Skeletal muscle tissue (tissue), 4 donors: ENCODE data around the gene LDLRAD3. TPM values are rescaled to one million over a fixed set of nuclear protein-coding genes. Genes with fewer than 3 reads are reported as not detected.

Experiments used
- H3K27ac ChIP-seq: one replicate; pipeline ENCODE4 v1.7.0; 2013; ENCODE audit warnings: mild to moderate bottlenecking, low read depth, low read length, inconsistent platforms
- H3K27me3 ChIP-seq, 3 donors: one replicate each; pipeline ENCODE4 v1.7.0; 2013; ENCODE audit warnings: low read length in 3 of 3; ENCODE audit not compliant: control insufficient read depth in 3 of 3, insufficient read depth in 3 of 3
- H3K36me3 ChIP-seq, 3 donors: one replicate each; pipeline ENCODE4 v1.7.0; 2013; ENCODE audit warnings: low read length in 3 of 3; ENCODE audit not compliant: control insufficient read depth in 3 of 3, insufficient read depth in 3 of 3
- H3K4me1 ChIP-seq, 3 donors: one replicate each; pipeline ENCODE4 v1.7.0; 2013; ENCODE audit warnings: low read length in 3 of 3, mild to moderate bottlenecking in 3 of 3; ENCODE audit not compliant: control insufficient read depth in 3 of 3, insufficient read depth in 3 of 3
- H3K4me3 ChIP-seq, 3 donors: one replicate each; pipeline ENCODE4 v1.7.0; 2013; ENCODE audit warnings: low read length in 3 of 3
- H3K9ac ChIP-seq, 3 donors: one replicate each; pipeline ENCODE4 v1.7.0; 2013; ENCODE audit warnings: low read length in 3 of 3, mild to moderate bottlenecking in 3 of 3, moderate library complexity in 2 of 3, low read depth in 1 of 3
- H3K9me3 ChIP-seq, 3 donors: one replicate each; pipeline ENCODE4 v1.7.0; 2013; ENCODE audit warnings: low read length in 3 of 3; ENCODE audit not compliant: control insufficient read depth in 3 of 3
- total RNA-seq: library from RNA; depleted of rRNA; stranded (reverse); fragments of >200 nt; gene quantifications from one replicate; pipeline ENCODE4 v1.2.3, GENCODE V29; 2014
- donor health status: Osteomylitis.

The LDLRAD3 gene
- total RNA-seq, 1 donor from 2014 or later, result 39.1 TPM

DNA sequence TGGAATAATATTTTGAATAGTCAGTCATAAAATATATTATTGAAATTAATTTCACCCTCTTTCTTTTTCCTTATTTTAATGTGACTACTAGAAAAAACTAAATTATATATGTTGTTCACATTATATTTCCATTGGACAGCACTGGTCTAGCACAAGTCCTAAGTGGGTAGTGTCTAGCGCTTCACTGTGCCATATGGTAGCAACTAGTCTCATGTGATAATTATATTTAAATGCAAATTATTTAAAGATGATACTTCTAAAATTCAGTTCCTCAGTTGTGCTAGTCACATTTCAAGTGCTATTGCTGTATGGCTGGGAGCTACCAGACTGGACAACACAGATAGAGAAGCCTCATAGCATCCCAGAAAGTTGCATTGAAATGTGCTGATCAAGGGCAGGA lies 19.1 kb upstream of the LDLRAD3 start:
- H3K27me3 ChIP-seq, result no peaks in the 10 kb centered on the region
- no peak overlapping the region for H3K27ac ChIP-seq
- H3K9ac ChIP-seq, result no peak overlapping the region
- no peak overlapping the region for H3K4me3 ChIP-seq
- no peaks in the 10 kb centered on the region for H3K36me3 ChIP-seq
- no peaks in the 10 kb centered on the region for H3K9me3 ChIP-seq
- peaks cover 0 to 10% (median 3%) of the 10 kb centered on the region in 3 donors for H3K4me1 ChIP-seq

DNA sequence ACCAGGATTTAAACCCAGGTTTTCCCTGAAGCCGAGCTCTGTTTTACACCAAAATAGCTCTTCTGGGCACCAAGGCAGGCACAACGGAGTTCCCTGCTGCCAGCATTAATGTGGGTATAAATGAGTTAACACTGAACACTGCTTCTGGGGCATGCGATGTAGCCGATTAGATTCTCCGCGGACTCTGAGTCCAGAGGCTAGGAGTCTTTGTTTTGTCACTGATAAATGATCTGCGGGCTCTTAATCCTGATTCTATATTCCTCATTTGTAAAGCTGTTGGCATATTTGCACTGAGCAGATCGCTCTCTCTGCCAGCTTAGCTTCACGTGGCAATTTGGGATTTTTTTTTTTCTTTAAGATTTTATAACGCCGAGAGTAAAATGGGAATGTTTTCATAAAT lies 16.8 kb upstream of the LDLRAD3 start:
- no peaks in the 10 kb centered on the region for H3K36me3 ChIP-seq
- H3K27ac ChIP-seq, result no peak overlapping the region
- no peaks in the 10 kb centered on the region for H3K27me3 ChIP-seq
- no peaks in the 10 kb centered on the region for H3K9me3 ChIP-seq
- no peak overlapping the region for H3K4me3 ChIP-seq
- peaks cover 0 to 10% (median 3%) of the 10 kb centered on the region in 3 donors for H3K4me1 ChIP-seq
- no peak overlapping the region for H3K9ac ChIP-seq

DNA sequence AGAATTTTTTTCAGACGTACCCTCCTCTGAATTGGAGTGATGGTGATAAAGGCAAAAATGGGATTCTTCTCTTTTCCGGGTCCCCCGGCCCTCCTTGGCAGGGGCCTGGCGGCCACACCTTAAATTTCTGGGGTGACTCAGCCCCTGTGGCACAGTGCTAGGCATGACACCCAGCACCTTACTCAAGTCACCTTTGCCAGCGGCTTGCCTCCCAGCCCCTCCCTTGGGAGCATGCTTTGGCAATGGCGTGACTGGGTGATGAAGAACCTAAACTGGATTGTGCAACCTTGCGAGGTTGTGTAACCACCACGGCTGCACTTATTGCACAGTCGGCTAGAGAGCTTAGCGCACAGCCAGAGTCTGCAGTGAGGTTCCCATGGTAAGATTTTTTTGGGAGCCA lies 16.2 kb upstream of the LDLRAD3 start:
- H3K4me1 ChIP-seq, result peaks cover 0 to 10% (median 3%) of the 10 kb centered on the region in 3 donors
- no peaks in the 10 kb centered on the region for H3K36me3 ChIP-seq
- no peak overlapping the region for H3K9ac ChIP-seq
- H3K27me3 ChIP-seq, result no peaks in the 10 kb centered on the region
- H3K4me3 ChIP-seq, result no peak overlapping the region
- no peak overlapping the region for H3K27ac ChIP-seq
- no peaks in the 10 kb centered on the region for H3K9me3 ChIP-seq

DNA sequence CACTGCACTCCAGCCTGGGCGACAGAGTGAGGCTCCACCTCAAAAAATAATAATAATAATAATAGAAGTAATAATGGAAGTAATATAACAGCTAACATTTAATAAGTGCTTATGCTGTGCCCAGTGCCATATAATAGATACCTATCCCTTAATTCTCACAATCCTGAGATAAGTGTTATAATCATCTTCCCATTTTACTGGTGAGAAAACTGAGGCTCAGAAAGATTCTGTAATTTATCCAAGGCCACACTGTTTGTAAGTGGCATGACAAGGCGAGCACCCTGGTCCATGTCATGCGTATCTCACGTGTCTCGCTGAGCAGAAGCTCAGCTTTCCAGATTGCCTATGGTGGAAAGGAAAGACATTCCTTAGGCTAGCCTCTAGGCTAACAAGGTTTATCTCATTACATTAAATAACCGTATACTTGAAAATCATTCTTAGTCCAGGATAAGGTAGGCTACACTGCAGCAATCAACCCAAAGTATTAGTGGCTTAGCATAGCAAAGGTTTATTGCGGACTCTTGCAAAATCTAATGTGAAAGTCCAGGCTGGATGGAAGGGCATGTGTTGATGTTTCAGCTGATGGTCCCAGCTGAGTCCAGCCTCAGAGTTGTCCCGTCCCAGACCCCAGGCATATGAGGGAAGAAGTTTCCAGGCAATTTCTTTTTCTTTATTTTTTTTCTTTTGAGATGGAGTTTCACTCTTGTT lies 15.0 kb upstream of the LDLRAD3 start:
- no peak overlapping the region for H3K27ac ChIP-seq
- no peaks in the 10 kb centered on the region for H3K9me3 ChIP-seq
- no peaks in the 10 kb centered on the region for H3K27me3 ChIP-seq
- H3K36me3 ChIP-seq, result no peaks in the 10 kb centered on the region
- H3K9ac ChIP-seq, result no peak overlapping the region
- peaks cover 0 to 10% (median 3%) of the 10 kb centered on the region in 3 donors for H3K4me1 ChIP-seq
- no peak overlapping the region for H3K4me3 ChIP-seq

DNA sequence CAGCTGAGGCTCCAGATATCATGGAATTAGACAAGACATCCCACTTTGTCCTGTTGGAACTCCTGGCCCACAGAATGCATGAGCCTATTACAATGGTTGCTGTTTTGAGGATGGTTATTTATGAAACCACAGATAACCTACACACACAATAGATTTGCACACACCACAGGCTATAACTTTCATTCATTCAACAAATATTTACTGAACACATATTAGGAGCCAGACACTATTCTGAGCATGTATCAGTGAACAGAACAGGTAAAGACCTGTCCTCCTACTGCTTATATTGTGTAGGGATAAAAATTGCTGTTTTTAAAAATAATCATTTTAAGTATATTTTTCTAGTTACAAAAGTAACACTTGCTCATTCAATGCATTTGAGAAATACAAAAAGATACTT lies 13.4 kb upstream of the LDLRAD3 start:
- no peaks in the 10 kb centered on the region for H3K27me3 ChIP-seq
- H3K36me3 ChIP-seq, result no peaks in the 10 kb centered on the region
- peaks cover 10 to 25% (median 12%) of the 10 kb centered on the region in 3 donors for H3K4me1 ChIP-seq
- no peaks in the 10 kb centered on the region for H3K9me3 ChIP-seq
- no peak overlapping the region for H3K9ac ChIP-seq
- H3K27ac ChIP-seq, result no peak overlapping the region
- H3K4me3 ChIP-seq, result no peak overlapping the region

DNA sequence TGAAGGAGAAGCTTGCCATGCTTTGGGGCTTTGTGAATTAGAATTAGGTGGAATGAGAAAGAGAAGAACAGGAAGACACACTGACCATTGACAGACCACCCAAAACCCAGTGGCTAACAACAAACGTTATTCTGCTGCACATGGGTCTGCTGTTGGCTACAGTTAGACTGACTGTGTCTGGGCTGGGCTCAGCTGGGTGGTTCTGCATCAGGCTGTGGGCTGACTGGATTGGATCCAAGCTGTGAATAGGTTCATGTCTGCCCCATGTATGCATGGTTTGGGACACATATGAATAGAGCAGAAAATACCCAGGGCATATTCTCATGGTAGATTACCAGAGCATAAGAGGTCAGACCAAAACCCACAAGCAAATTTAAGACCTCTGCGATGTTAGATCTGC lies 11.7 kb upstream of the LDLRAD3 start:
- Histone ChIP-seq H3K36me3 (no peaks in the 10 kb centered on the region), H3K9me3 (no peaks in the 10 kb centered on the region), H3K27me3 (no peaks in the 10 kb centered on the region), H3K4me3 (no peak overlapping the region), H3K27ac (no peak overlapping the region), H3K9ac (no peak overlapping the region), H3K4me1 (peaks cover 12 to 28% (median 13%) of the 10 kb centered on the region in 3 donors)

DNA sequence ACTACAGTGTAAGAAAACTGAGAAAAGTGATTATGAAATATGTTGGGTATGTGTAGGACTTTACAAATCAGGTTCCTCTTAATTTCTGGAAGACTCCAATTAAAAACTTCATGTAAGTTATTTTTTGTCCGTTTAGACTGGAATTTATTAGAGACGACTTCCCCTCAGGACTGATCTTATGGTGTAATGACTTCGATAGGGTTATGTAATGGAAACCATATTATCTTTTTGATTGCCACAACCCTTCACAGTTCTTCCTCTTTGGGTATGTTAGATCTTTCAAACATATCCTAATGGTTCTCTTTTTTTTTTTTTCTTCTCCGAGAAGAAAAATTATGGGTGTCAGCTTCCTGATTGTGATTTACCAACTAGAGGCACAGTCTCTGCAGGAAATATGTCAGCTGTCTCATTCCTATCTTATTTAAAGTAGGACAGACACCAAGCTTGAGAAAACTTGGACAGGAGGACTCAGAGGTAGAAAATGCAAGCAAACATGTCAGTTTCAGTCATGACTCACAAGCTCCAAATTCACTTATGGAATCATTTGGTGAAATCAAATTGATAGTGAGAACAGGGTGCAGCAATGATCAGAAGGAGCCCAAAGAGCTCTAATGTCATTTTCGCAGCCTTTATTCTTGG lies 11.1 kb upstream of the LDLRAD3 start:
- H3K4me3 ChIP-seq, result no peak overlapping the region
- H3K9ac ChIP-seq, result no peak overlapping the region
- no peaks in the 10 kb centered on the region for H3K27me3 ChIP-seq
- H3K4me1 ChIP-seq, result peaks cover 12 to 23% (median 13%) of the 10 kb centered on the region in 3 donors
- H3K9me3 ChIP-seq, result no peaks in the 10 kb centered on the region
- H3K27ac ChIP-seq, result no peak overlapping the region
- H3K36me3 ChIP-seq, result no peaks in the 10 kb centered on the region

DNA sequence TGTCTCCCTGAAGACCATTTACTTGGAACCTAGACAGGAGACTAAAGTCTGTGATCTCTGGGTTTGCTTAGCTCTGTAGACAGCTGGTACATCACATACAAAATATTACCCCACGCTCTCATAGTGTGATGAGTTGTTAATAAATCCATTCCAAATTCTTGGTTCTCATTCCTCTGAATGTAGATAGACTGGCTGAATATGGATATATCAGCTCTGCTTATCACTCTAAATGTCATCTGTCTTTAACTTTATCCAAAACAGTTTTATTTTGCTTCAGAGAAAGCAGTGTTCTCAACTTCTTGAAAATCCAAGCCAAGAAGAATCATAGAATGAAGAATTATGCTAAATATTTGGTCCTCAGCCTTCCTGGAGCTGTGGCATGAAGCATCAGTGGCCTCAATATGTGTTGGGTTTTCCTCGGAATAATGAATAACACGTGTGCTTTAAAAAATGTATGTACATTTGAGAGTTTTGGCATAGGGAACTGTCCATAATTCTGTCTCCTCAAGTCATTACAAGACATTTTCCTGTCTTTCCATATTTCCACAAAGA lies 10.5 kb upstream of the LDLRAD3 start:
- H3K9ac ChIP-seq, result no peak overlapping the region
- peaks cover 10 to 17% (median 12%) of the 10 kb centered on the region in 3 donors for H3K4me1 ChIP-seq
- no peaks in the 10 kb centered on the region for H3K36me3 ChIP-seq
- no peaks in the 10 kb centered on the region for H3K27me3 ChIP-seq
- H3K27ac ChIP-seq, result no peak overlapping the region
- H3K4me3 ChIP-seq, result no peak overlapping the region
- H3K9me3 ChIP-seq, result no peaks in the 10 kb centered on the region

DNA sequence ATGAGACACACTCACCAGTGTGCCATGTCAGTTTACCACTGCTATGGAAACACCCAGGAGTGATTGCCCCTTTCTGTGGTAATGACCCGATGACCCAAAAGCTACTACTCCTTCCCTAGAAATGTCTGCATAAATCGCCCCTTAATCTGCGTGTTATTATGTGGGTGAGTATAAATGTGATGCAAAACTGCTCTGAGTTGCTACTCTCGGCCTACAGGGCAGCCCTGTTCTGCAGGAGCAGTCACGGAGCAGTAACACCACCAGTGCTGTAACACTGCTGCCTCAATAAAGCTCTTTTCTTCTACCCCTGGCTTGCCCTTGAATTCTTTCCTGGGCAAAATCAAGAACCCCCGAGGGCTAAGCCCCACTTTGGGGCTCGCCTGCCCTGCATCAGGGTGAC lies 9.6 kb upstream of the LDLRAD3 start:
- Histone ChIP-seq H3K27ac (no peak overlapping the region), H3K9me3 (no peaks in the 10 kb centered on the region)

DNA sequence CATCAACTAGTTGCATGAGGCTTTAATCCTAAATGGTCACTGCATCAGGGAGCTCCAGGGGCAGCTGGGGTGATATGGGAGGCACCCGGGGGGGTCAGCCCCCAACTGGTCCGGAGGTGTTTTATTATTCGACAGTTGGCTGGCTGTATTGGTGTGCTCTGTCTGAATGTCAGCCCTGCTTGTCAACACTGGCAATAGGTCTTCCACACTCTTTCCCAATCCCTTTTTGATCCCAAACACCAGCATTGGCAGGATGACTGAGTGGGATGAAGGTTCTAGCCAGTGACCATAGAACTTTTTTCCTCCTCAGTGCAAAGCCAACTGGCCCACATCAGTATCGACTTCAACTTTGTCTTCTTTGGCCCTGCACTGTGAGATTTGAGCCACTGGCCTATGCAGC lies 8.9 kb upstream of the LDLRAD3 start:
- no peaks in the 10 kb centered on the region for H3K36me3 ChIP-seq
- H3K27ac ChIP-seq, result no peak overlapping the region
- H3K4me1 ChIP-seq, result peaks cover 10 to 17% (median 12%) of the 10 kb centered on the region in 3 donors
- H3K4me3 ChIP-seq, result peak overlapping the region in 1 of 3 donors; percentile 18
- no peaks in the 10 kb centered on the region for H3K9me3 ChIP-seq
- no peaks in the 10 kb centered on the region for H3K27me3 ChIP-seq
- H3K9ac ChIP-seq, result no peak overlapping the region

More for the DNA sequence above, 9.6 kb upstream of the LDLRAD3 start:
- peaks cover 10 to 17% (median 12%) of the 10 kb centered on the region in 3 donors for H3K4me1 ChIP-seq
- H3K36me3 ChIP-seq, result no peaks in the 10 kb centered on the region
- H3K4me3 ChIP-seq, result no peak overlapping the region
- H3K27me3 ChIP-seq, result no peaks in the 10 kb centered on the region
- no peak overlapping the region for H3K9ac ChIP-seq
